GM19463 (cell line): ENCODE results near the gene FAM110D.

ENCODE experiments used
- ATAC-seq: cut with Tn5 transposase; IDR thresholded peaks from one replicate; pipeline ENCODE4 v1.9.1; 2021; ENCODE audit warnings: mild to moderate bottlenecking, moderate library complexity; ENCODE audit not compliant: unreplicated experiment

FAM110D gene

GRCh38 chr1:26127235-26128163, 31.4 kb upstream of the FAM110D start:
- ATAC-seq = no peak

GRCh38 chr1:26129778-26130177, 29.1 kb upstream of the FAM110D start:
- no peak for ATAC-seq

GRCh38 chr1:26130695-26131094, 28.2 kb upstream of the FAM110D start:
- no peak for ATAC-seq

- ATAC-seq = no peak
Observed at GRCh38 chr1:26132128-26132833, 26.6 kb upstream of the FAM110D start.

GRCh38 chr1:26132834-26133167, 26.1 kb upstream of the FAM110D start:
- no peak for ATAC-seq

GRCh38 chr1:26134466-26134865, 24.4 kb upstream of the FAM110D start:
- ATAC-seq = no peak

- ATAC-seq = no peak
Observed at GRCh38 chr1:26138974-26139558, 19.8 kb upstream of the FAM110D start.

GRCh38 chr1:26142159-26142558, 16.7 kb upstream of the FAM110D start:
- ATAC-seq = no peak

- ATAC-seq = no peak
Observed at GRCh38 chr1:26145041-26145959, 13.6 kb upstream of the FAM110D start.

- ATAC-seq = no peak
Observed at GRCh38 chr1:26145960-26146294, 13.0 kb upstream of the FAM110D start.

GRCh38 chr1:26148887-26149286, 10.0 kb upstream of the FAM110D start:
- no peak for ATAC-seq

GRCh38 chr1:26153966-26154532, 4.8 kb upstream of the FAM110D start:
- ATAC-seq = no peak

- ATAC-seq = no peak
Observed at GRCh38 chr1:26154750-26155149, 4.1 kb upstream of the FAM110D start.

GRCh38 chr1:26155370-26156284, 3.3 kb upstream of the FAM110D start:
- ATAC-seq = no peak

- ATAC-seq = no peak
Observed at GRCh38 chr1:26156285-26157038, 2.4 kb upstream of the FAM110D start.

- no peak for ATAC-seq
Observed at GRCh38 chr1:26158271-26158907, 490 bp upstream of the FAM110D start.

- ATAC-seq = no peak
Observed at GRCh38 chr1:26159743-26160039, 812 bp downstream of the FAM110D start.
